GM19023 (cell line): ENCODE results near the gene SMC6.
A peak's percentile ranks its signal among the peaks of the same experiment; 100 is the strongest.

Experiments used
- ATAC-seq: cut with Tn5 transposase; IDR thresholded peaks from one replicate; pipeline ENCODE4 v1.9.1; 2021; ENCODE audit warnings: mild to moderate bottlenecking, moderate library complexity; ENCODE audit not compliant: unreplicated experiment

SMC6 gene

GRCh38 chr2:17658251-17658843 lies 95.3 kb downstream of the SMC6 start:
- ATAC-seq: peak; percentile 84

- ATAC-seq: no peak
Measured at GRCh38 chr2:17657759-17658158, 95.9 kb downstream of the SMC6 start.

GRCh38 chr2:17652681-17653394 lies 100.8 kb downstream of the SMC6 start:
- no peak for ATAC-seq

- no peak for ATAC-seq
Measured at GRCh38 chr2:17649026-17649425, 104.6 kb downstream of the SMC6 start.

GRCh38 chr2:17648581-17648980 lies 105.0 kb downstream of the SMC6 start:
- no peak for ATAC-seq

GRCh38 chr2:17646838-17647701 lies 106.5 kb downstream of the SMC6 start:
- no peak for ATAC-seq

- ATAC-seq: peak; percentile 74
Measured at GRCh38 chr2:17646081-17646554, 107.5 kb downstream of the SMC6 start.

- ATAC-seq: no peak
Measured at GRCh38 chr2:17644997-17645720, 108.5 kb downstream of the SMC6 start.

- no peak for ATAC-seq
Measured at GRCh38 chr2:17643031-17643615, 110.5 kb downstream of the SMC6 start.

- no peak for ATAC-seq
Measured at GRCh38 chr2:17640406-17640805, 113.2 kb downstream of the SMC6 start.

GRCh38 chr2:17638196-17638743 lies 115.3 kb downstream of the SMC6 start:
- no peak for ATAC-seq

- peak; percentile 66 for ATAC-seq
Measured at GRCh38 chr2:17637131-17637906, 116.3 kb downstream of the SMC6 start.

GRCh38 chr2:17636257-17636656 lies 117.4 kb downstream of the SMC6 start:
- no peak for ATAC-seq

GRCh38 chr2:17634997-17635396 lies 118.6 kb downstream of the SMC6 start:
- ATAC-seq: no peak

- no peak for ATAC-seq
Measured at GRCh38 chr2:17630089-17630488, 123.5 kb downstream of the SMC6 start.

- peak; percentile 52 for ATAC-seq
Measured at GRCh38 chr2:17628349-17629261, 125.0 kb downstream of the SMC6 start.

- ATAC-seq: no peak
Measured at GRCh38 chr2:17627434-17627833, 126.2 kb downstream of the SMC6 start.

- no peak for ATAC-seq
Measured at GRCh38 chr2:17626986-17627385, 126.6 kb downstream of the SMC6 start.
